ENCODE measurements around the gene GUCA1A. TPM values are rescaled to one million over a fixed set of nuclear protein-coding genes. Genes with fewer than 3 reads are reported as not detected.
"Not testable (repeated sequence)": the region's sequence is repeated elsewhere in the genome, so short reads cannot be mapped to it uniquely, and the experiment has no call there.

The GUCA1A gene
- total RNA-seq, 4 donors from 2014 or later: not detected

- Histone ChIP-seq H3K4me1 (no peaks in the 10 kb centered on the region), H3K36me3 (peaks cover 0 to 34% of the 10 kb centered on the region in 2 donors), H3K27ac (no peak overlapping the region), H3K9me3 (no peaks in the 10 kb centered on the region), H3K27me3 (no peaks in the 10 kb centered on the region), H3K4me3 (no peak overlapping the region)
- no peak for DNase-seq
- in situ Hi-C loops (cut with MboI; ENCODE audit: low sequenced_read_pairs in 4 of 4): loop anchor here in 1 of 4 donors (25.0 kb wide), 1 partner anchor 293 kb away; the partner anchor contains the start of genes BYSL and MED20
- no peak for ATAC-seq
- TF ChIP-seq POLR2A (IDR thresholded peaks at IDR 0.05): no peak
- TF ChIP-seq, protein P1, sequence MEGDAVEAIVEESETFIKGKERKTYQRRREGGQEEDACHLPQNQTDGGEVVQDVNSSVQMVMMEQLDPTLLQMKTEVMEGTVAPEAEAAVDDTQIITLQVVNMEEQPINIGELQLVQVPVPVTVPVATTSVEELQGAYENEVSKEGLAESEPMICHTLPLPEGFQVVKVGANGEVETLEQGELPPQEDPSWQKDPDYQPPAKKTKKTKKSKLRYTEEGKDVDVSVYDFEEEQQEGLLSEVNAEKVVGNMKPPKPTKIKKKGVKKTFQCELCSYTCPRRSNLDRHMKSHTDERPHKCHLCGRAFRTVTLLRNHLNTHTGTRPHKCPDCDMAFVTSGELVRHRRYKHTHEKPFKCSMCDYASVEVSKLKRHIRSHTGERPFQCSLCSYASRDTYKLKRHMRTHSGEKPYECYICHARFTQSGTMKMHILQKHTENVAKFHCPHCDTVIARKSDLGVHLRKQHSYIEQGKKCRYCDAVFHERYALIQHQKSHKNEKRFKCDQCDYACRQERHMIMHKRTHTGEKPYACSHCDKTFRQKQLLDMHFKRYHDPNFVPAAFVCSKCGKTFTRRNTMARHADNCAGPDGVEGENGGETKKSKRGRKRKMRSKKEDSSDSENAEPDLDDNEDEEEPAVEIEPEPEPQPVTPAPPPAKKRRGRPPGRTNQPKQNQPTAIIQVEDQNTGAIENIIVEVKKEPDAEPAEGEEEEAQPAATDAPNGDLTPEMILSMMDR (IDR thresholded peaks at IDR 0.05 in 4 of 5, conservative IDR thresholded peaks at IDR 0.05 in 1 of 5): no peak
- intact Hi-C loops (cut with DNase I; ENCODE audit: low total_unique reads): no loop called here
Measured at GRCh38 chr6:42204768-42205282, 31.7 kb downstream of the GUCA1A start.

GRCh38 chr6:42207559-42207958 is 34.4 kb downstream of the GUCA1A start:
- intact Hi-C loops (cut with DNase I; ENCODE audit: low total_unique reads): not testable (repeated sequence)
- in situ Hi-C loops (cut with MboI; ENCODE audit: low sequenced_read_pairs in 4 of 4): loop anchor here in 1 of 4 donors (25.0 kb wide), 1 partner anchor 295 kb away; the partner anchor contains the start of genes BYSL and MED20

GRCh38 chr6:42210551-42210950 is 37.4 kb downstream of the GUCA1A start:
- no peak overlapping the region for H3K4me3 ChIP-seq
- in situ Hi-C loops (cut with MboI; ENCODE audit: low sequenced_read_pairs in 4 of 4) (loop anchor here in 1 of 4 donors (25.0 kb wide), 1 partner anchor 298 kb away; the partner anchor contains the start of genes BYSL and MED20), intact Hi-C loops (cut with DNase I; ENCODE audit: low total_unique reads) (loop anchor here (5.0 to 10.0 kb wide), 2 partner anchors 133 to 804 kb away; partner anchors contain the start of genes KLHDC3 and MEA1)
- peaks cover 2 to 73% of the 10 kb centered on the region in 2 donors for H3K36me3 ChIP-seq
- H3K9me3 ChIP-seq: no peaks in the 10 kb centered on the region
- H3K27me3 ChIP-seq: no peaks in the 10 kb centered on the region
- ATAC-seq (no peak), DNase-seq (no peak)
- peaks cover 7 to 8% of the 10 kb centered on the region in 2 donors for H3K4me1 ChIP-seq
- TF ChIP-seq POLR2A (IDR thresholded peaks at IDR 0.05): no peak
- TF ChIP-seq, protein P1 (IDR thresholded peaks at IDR 0.05 in 4 of 5, conservative IDR thresholded peaks at IDR 0.05 in 1 of 5): no peak
- H3K27ac ChIP-seq: no peak overlapping the region

More at GRCh38 chr6:42207559-42207958, 34.4 kb downstream of the GUCA1A start:
- not testable (repeated sequence) for H3K27me3 ChIP-seq, H3K27ac ChIP-seq, DNase-seq, ATAC-seq, H3K9me3 ChIP-seq, H3K4me1 ChIP-seq, H3K4me3 ChIP-seq
- H3K36me3 ChIP-seq: peaks cover 2 to 56% of the 10 kb centered on the region in 2 donors

- ATAC-seq (no peak), DNase-seq (no peak)
- H3K27me3 ChIP-seq: no peaks in the 10 kb centered on the region
- in situ Hi-C loops (cut with MboI; ENCODE audit: low sequenced_read_pairs in 4 of 4): loop anchor here in 1 of 4 donors (25.0 kb wide), 1 partner anchor 299 kb away; the partner anchor contains the start of genes BYSL and MED20
- H3K27ac ChIP-seq: no peak overlapping the region
- TF ChIP-seq, protein P1 (IDR thresholded peaks at IDR 0.05 in 4 of 5, conservative IDR thresholded peaks at IDR 0.05 in 1 of 5): no peak
- TF ChIP-seq POLR2A (IDR thresholded peaks at IDR 0.05): no peak
- no peaks in the 10 kb centered on the region for H3K9me3 ChIP-seq
- peaks cover 2 to 67% of the 10 kb centered on the region in 2 donors for H3K36me3 ChIP-seq
- H3K4me3 ChIP-seq: no peak overlapping the region
- peaks cover 14 to 16% of the 10 kb centered on the region in 2 donors for H3K4me1 ChIP-seq
- intact Hi-C loops (cut with DNase I; ENCODE audit: low total_unique reads): loop anchor here (5.0 to 10.0 kb wide), 2 partner anchors 134 to 803 kb away; partner anchors contain the start of genes KLHDC3 and MEA1
Measured at GRCh38 chr6:42211726-42212125, 38.6 kb downstream of the GUCA1A start.

DNA sequence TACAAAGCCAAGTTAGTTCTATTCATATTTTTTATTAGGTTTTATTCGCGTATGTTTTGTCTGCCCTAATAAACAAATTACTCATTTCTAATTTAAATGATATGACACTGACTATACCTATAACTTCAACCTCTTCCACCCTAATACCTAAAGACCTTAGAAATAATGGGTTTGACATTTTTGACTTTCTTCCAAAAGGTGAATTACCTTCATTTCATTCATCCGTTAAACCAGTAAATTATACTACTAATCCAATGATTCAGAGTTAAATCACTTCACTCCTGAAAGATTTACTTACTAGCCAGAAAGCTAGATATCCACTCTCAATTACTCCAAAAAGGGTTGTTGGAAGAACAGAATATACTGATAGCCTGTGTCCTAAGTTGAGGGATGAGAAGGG is 39.3 kb downstream of the GUCA1A start:
- Histone ChIP-seq H3K9me3 (no peaks in the 10 kb centered on the region), H3K36me3 (peaks cover 2 to 63% of the 10 kb centered on the region in 2 donors), H3K27ac (no peak overlapping the region), H3K4me1 (peaks cover 18 to 20% of the 10 kb centered on the region in 2 donors), H3K27me3 (no peaks in the 10 kb centered on the region), H3K4me3 (no peak overlapping the region)
- TF ChIP-seq, protein P1 (IDR thresholded peaks at IDR 0.05 in 4 of 5, conservative IDR thresholded peaks at IDR 0.05 in 1 of 5): no peak
- TF ChIP-seq POLR2A (IDR thresholded peaks at IDR 0.05): no peak
- in situ Hi-C loops (cut with MboI; ENCODE audit: low sequenced_read_pairs in 4 of 4): loop anchor here in 1 of 4 donors (25.0 kb wide), 1 partner anchor 300 kb away; the partner anchor contains the start of genes BYSL and MED20
- intact Hi-C loops (cut with DNase I; ENCODE audit: low total_unique reads): loop anchor here (5.0 to 10.0 kb wide), 2 partner anchors 135 to 802 kb away; partner anchors contain the start of genes KLHDC3 and MEA1
- DNase-seq: no peak
- ATAC-seq: no peak

DNA sequence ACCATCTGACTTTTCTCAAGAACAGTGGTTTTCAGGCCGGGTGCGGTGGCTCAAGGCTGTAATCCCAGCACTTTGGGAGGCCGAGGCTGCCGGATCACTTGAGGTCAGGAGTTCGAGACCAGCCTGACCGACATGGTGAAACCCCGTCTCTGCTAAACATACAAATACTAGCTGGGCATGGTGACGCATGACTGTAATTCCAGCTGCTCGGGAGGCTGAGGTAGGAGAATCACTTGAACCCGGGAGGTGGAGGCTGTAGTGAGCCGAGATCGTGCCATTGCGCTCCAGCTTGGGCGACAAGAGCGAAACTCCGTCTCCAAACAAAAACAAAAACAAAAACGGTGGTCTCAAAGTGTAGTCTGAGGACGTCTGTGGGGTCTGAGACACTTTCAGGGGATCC is 43.3 kb downstream of the GUCA1A start:
- ATAC-seq, DNase-seq, H3K9me3 ChIP-seq, H3K27me3 ChIP-seq: not testable (repeated sequence)
- peaks cover 22 to 25% of the 10 kb centered on the region in 2 donors for H3K4me1 ChIP-seq
- H3K27ac ChIP-seq: peak overlapping the region in 3 of 4 donors; percentile 81 to 90 (median 88)
- in situ Hi-C loops (cut with MboI; ENCODE audit: low sequenced_read_pairs in 4 of 4) (loop anchor here in 1 of 4 donors (25.0 kb wide), 1 partner anchor 304 kb away; the partner anchor contains the start of genes BYSL and MED20), intact Hi-C loops (cut with DNase I; ENCODE audit: low total_unique reads) (loop anchor here (5.0 to 10.0 kb wide), 2 partner anchors 429 to 798 kb away; partner anchors contain the start of genes KLHDC3, MEA1 and TOMM6)
- H3K36me3 ChIP-seq: peaks cover 0 to 26% of the 10 kb centered on the region in 2 donors
- peak overlapping the region; percentile 73 to 89 (median 84) for H3K4me3 ChIP-seq

Measured in gastrocnemius medialis (tissue), 4 donors.